Ureter (tissue), 1 donor: ENCODE data around the gene ENDOG. TPM values are rescaled to one million over a fixed set of nuclear protein-coding genes. Genes with fewer than 3 reads are reported as not detected.
A peak's percentile ranks its signal among the peaks of the same experiment; 100 is the strongest.
"Not testable (repeated sequence)": the region's sequence is repeated elsewhere in the genome, so short reads cannot be mapped to it uniquely, and the experiment has no call there.

Source experiments
- DNase-seq: peaks from one replicate; pipeline ENCODE4 v3.0.0-alpha.2; 2020; ENCODE audit warnings: low spot score
- total RNA-seq: library from RNA; stranded (reverse); gene quantifications from one replicate; pipeline ENCODE4 v1.2.4, GENCODE V29; 2023
- donor health status: DM: yes; HTN: yes; CAD: no.

The ENDOG gene
- total RNA-seq, 1 donor from 2014 or later: 21.7 TPM

DNA sequence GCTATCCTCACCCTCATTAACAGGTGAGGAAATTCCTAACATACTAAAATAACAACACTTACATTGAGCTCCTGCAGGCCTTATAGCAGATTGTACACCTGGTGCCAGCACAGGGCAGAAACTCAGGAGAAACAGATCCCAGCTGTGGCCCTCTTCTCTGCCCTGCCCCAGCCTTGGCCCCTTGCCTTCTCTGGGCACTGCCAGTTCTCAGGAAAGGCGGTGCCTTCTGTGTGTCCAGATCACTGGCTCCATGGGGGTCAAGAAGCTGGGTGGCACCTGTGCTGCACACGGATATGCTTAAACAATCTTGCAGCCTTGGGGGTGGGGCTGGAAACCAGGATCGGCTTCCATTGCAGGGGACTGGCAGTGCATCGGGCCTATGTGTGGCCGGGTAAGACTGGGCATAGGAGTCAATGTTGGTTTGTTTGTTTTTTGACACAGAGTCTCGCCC is 44.1 kb downstream of the ENDOG start:
- DNase-seq: no peak

DNA sequence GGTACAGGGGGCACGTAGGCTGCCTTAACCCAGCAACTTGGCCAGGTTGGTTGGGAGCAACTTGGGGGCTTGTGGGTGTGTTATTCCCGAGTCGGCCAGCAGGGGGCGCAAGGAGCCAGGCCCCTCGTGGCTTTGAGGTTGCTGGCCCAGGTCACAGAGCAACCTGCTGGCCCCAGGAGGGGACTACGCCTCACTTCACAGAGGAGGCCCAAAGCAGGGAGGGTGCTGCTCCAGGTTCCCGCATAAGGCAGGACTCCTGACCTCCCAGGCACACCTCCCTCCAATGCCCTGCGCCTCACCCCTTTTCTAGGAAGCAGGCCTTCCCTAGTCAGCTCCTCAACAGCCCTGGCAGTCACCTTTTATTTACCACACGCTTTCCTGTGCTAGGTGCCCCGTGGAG is 45.3 kb downstream of the ENDOG start:
- DNase-seq: peak; percentile 77

DNA sequence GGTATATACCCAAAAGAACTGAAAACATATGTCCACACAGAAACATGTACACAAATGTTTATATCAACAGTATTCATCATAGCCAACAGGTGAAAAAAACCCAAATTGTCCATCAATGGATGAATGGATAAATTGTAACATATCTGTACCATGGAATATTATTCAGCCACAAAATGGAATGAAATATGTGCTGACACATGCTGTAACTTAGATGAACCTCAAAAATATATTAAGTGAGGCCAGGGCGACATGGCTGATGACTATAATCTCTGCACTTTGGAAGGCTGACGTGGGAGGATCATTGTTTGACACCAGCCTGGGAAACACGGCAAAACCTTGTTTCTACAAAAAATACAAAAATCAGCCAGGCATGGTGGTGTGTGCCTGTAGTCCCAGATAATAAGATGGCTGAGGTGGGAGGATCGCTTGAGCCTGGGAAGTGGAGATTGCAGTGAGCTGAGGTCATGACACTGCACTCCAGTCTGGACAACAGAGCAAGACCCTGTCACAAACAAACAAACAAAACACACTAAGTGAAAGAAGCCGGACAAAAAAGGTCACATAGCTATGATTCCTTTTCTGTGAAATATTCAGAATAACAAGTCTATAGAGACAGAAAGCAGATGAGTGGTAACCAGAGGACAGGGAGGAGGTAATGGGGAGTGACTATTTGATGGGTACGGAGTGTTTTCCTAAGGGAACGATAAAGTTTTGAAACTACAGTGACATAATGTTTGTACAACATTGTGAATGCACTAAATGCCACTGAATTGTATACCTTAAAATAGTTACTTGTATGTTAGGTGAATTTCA is 52.0 kb downstream of the ENDOG start:
- no peak for DNase-seq

DNA sequence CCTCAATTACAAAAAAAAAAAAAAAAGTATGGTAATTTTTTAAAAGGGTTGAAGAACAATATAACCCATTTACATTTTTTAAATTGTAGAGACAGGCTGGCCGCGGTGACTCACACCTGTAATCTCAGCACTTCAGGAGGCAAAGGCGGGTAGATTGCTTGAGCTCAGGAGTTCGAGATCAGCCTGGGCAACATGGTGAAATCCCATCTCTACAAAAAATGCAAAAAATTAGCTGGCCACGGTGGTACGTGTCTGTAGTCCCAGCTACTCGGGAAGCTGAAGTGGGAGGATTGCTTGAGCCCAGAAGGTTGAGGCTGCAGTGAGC is 52.6 kb downstream of the ENDOG start:
- not testable (repeated sequence) for DNase-seq

Other genes with a start within 250 kb of the ENDOG start
- gene DYNC2I2, start 161.7 kb upstream of the ENDOG start, total RNA-seq: 36.1 TPM
- 390 TPM for gene SET, start 129.3 kb upstream of the ENDOG start, total RNA-seq
- 11.1 TPM for gene PKN3, start 116.0 kb upstream of the ENDOG start, total RNA-seq
- 26.3 TPM for gene ZDHHC12, start 94.4 kb upstream of the ENDOG start, total RNA-seq
- 46.6 TPM for gene ZER1, start 46.6 kb upstream of the ENDOG start, total RNA-seq
- gene TBC1D13, start 31.2 kb upstream of the ENDOG start, total RNA-seq: 33.6 TPM
- 55.7 TPM for gene SPOUT1, start 11.3 kb downstream of the ENDOG start, total RNA-seq
- 13.0 TPM for gene KYAT1, start 63.5 kb downstream of the ENDOG start, total RNA-seq
- gene LRRC8A, start 63.6 kb downstream of the ENDOG start, total RNA-seq: 37.1 TPM
- 26.6 TPM for gene PHYHD1, start 102.5 kb downstream of the ENDOG start, total RNA-seq
- 14.2 TPM for gene DOLK, start 129.1 kb downstream of the ENDOG start, total RNA-seq
- gene NUP188, start 129.2 kb downstream of the ENDOG start, total RNA-seq: 52.1 TPM
- 317 TPM for gene SH3GLB2, start 209.8 kb downstream of the ENDOG start, total RNA-seq
- gene MIGA2, start 218.1 kb downstream of the ENDOG start, total RNA-seq: 58.2 TPM